ENCODE measurements around the gene RAPGEF2.

- no peak for TF ChIP-seq CTCF (IDR thresholded peaks at IDR 0.05)
- no peak for TF ChIP-seq EZH2 (IDR thresholded peaks at IDR 0.05; ENCODE audit: borderline replicate concordance, insufficient read depth, low read depth, low read length, poor library complexity, severe bottlenecking)
Measured at GRCh38 chr4:159070742-159071141, 32.1 kb upstream of the RAPGEF2 start.

All from B cell (primary cell).